ENCODE measurements around the gene NUP98. TPM values are rescaled to one million over a fixed set of nuclear protein-coding genes. Genes with fewer than 3 reads are reported as not detected.

NUP98 gene
- total RNA-seq, 1 experiment from 2014 or later: 59.7 TPM

DNA sequence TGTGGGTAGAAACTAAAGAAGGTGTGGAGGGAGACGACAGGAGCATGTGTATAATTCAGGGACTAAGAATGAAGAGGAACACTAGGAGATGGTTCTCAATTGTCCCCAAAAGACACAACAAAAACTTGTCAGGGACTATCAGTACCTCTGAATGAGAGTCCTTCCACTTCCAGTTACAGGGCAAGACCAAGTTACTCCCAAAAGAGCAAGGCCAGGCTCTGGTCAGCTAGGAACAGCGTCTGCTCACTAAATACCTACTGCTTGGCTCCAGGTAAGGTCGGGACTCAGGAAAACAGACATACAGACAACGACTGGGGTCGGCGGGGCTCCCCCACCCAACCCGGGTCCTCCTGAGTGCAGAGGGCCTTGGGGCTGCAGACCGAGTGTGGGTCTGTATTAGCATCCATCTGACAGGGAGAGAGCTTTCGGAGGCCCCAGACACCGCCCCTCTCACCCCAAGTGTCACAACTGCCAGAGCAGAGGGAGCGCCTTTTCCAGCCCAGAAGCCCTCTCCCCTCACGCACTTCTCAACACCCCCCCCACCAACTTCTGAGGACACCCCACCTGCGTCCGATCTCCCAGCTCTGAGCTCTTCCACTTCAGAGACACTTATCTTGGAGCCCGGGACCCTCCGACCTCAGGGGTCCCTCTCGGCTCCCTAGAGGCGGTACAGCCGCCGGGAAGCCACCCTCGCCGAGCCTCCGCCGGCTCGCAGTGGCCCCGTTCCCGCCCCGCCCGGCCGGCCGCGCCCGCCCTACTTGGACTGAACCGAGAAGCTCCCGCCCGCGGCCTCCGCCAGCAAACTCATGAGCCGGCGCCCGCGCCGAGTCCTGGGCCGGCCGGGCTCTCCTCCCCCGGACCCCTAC is 42.9 kb upstream of the NUP98 start:
- no peak for DNase-seq
- no peaks in the 10 kb centered on the region for H3K36me3 ChIP-seq (ENCODE audit: low read depth)
- H3K27ac ChIP-seq: peak overlapping the region; percentile 43; the same call in 1 of the 2 replicates
- TF ChIP-seq, protein P1, sequence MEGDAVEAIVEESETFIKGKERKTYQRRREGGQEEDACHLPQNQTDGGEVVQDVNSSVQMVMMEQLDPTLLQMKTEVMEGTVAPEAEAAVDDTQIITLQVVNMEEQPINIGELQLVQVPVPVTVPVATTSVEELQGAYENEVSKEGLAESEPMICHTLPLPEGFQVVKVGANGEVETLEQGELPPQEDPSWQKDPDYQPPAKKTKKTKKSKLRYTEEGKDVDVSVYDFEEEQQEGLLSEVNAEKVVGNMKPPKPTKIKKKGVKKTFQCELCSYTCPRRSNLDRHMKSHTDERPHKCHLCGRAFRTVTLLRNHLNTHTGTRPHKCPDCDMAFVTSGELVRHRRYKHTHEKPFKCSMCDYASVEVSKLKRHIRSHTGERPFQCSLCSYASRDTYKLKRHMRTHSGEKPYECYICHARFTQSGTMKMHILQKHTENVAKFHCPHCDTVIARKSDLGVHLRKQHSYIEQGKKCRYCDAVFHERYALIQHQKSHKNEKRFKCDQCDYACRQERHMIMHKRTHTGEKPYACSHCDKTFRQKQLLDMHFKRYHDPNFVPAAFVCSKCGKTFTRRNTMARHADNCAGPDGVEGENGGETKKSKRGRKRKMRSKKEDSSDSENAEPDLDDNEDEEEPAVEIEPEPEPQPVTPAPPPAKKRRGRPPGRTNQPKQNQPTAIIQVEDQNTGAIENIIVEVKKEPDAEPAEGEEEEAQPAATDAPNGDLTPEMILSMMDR (conservative IDR thresholded peaks at IDR 0.05): no peak
- no peak for TF ChIP-seq EZH2 (IDR thresholded peaks at IDR 0.05; ENCODE audit: low read depth)
- intact Hi-C loops (cut with micrococcal nuclease; ENCODE audit: unreplicated experiment): loop anchor here (2.0 kb wide), 1 partner anchor 31 kb away; the partner anchor contains the start of gene PGAP2
- no peaks in the 10 kb centered on the region for H3K9me3 ChIP-seq (ENCODE audit: insufficient read depth, low read depth)
- H3K27me3 ChIP-seq (ENCODE audit: insufficient read depth, low read depth): no peaks in the 10 kb centered on the region
- POLR2A ChIA-PET (ENCODE audit: unreplicated experiment): interaction anchor here (0.7 kb wide), 1 partner anchor 197 kb away, joined by 10 read pairs; no protein-coding TSS in a partner anchor
- peaks cover 29% of the 10 kb centered on the region for H3K79me2 ChIP-seq (ENCODE audit: low read depth)
- CTCF ChIA-PET: interaction anchor here (2.1 kb wide), 1 partner anchor 233 kb away, joined by 7 read pairs; no protein-coding TSS in a partner anchor
- peak overlapping the region; percentile 68 for H3K4me3 ChIP-seq
- H3K4me1 ChIP-seq (replicated peaks; ENCODE audit: insufficient read depth): peaks cover 10% of the 10 kb centered on the region
- H4K20me1 ChIP-seq (ENCODE audit: insufficient read depth): no peaks in the 10 kb centered on the region
- no peak overlapping the region; the same call in 1 of the 2 replicates for H2AFZ ChIP-seq
- H3K4me2 ChIP-seq: peak overlapping the region; percentile 87
- BruUV-seq (replicated peaks): no TSS peak
- no peaks in the 10 kb centered on the region for H3K9me2 ChIP-seq (ENCODE audit: insufficient read depth)
- no peaks in the 10 kb centered on the region; the same call in 1 of the 2 replicates for H3F3A ChIP-seq (ENCODE audit: insufficient read depth, low read depth)

DNA sequence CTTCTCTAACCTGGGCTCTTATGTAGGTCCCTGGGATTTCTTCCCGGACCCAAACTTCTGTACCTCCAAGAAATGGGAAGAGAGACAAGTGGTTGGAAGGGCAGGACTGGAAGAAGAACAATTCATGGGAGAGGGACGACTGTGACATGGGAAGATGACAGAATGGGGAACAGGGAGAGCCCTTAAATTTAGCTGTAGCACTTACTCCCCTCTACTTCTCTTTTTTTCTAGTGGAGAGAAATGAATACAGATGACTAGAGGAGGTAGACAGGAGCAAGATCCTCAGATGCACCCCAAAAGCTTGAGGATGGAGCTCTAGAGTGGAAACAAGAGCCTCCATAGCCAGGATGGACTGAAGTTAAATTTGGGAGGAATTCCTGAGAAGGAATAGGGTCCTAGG is 41.1 kb upstream of the NUP98 start:
- TF ChIP-seq, protein P1 (conservative IDR thresholded peaks at IDR 0.05): no peak
- no peak for TF ChIP-seq EZH2 (IDR thresholded peaks at IDR 0.05; ENCODE audit: low read depth)
- Histone ChIP-seq H2AFZ (no peak overlapping the region), H3K27me3 (ENCODE audit: insufficient read depth, low read depth) (no peaks in the 10 kb centered on the region), H3K79me2 (ENCODE audit: low read depth) (peaks cover 38% of the 10 kb centered on the region), H3K36me3 (ENCODE audit: low read depth) (no peaks in the 10 kb centered on the region), H4K20me1 (ENCODE audit: insufficient read depth) (no peaks in the 10 kb centered on the region), H3K4me2 (no peak overlapping the region), H3F3A (ENCODE audit: insufficient read depth, low read depth) (no peaks in the 10 kb centered on the region; the same call in 1 of the 2 replicates), H3K4me1 (replicated peaks; ENCODE audit: insufficient read depth) (peaks cover 10% of the 10 kb centered on the region), H3K4me3 (no peak overlapping the region), H3K27ac (no peak overlapping the region), H3K9me2 (ENCODE audit: insufficient read depth) (no peaks in the 10 kb centered on the region), H3K9me3 (ENCODE audit: insufficient read depth, low read depth) (no peaks in the 10 kb centered on the region)
- ChIA-PET CTCF (no interaction called here), POLR2A (ENCODE audit: unreplicated experiment) (no interaction called here)
- intact Hi-C loops (cut with micrococcal nuclease; ENCODE audit: unreplicated experiment): no loop called here
- BruUV-seq (replicated peaks): no TSS peak
- no peak for DNase-seq

DNA sequence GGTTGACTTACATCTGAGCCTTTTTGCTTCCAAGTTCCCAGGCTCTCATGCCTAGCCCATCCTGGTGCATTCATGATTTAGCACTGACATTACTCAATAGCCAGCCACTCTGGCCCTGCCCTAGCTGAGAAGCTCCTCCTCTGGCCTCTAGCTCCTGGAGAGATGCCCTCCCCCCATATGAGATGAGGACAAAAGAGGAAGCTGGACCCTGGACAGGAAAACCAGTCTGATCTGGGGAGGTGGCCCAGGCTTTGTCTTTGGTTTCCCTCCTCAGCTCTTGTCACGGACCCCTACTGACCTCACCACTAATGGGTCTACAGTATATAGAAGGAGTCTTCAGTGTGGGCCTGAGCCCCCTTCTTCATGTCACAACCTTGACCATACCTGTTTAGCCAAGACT is 40.4 kb upstream of the NUP98 start:
- Histone ChIP-seq H4K20me1 (ENCODE audit: insufficient read depth) (no peaks in the 10 kb centered on the region), H3K27me3 (ENCODE audit: insufficient read depth, low read depth) (no peaks in the 10 kb centered on the region), H3K36me3 (ENCODE audit: low read depth) (no peaks in the 10 kb centered on the region), H3F3A (ENCODE audit: insufficient read depth, low read depth) (no peaks in the 10 kb centered on the region), H2AFZ (no peak overlapping the region), H3K9me3 (ENCODE audit: insufficient read depth, low read depth) (no peaks in the 10 kb centered on the region), H3K4me1 (replicated peaks; ENCODE audit: insufficient read depth) (peaks cover 10% of the 10 kb centered on the region), H3K79me2 (ENCODE audit: low read depth) (peaks cover 38% of the 10 kb centered on the region), H3K9me2 (ENCODE audit: insufficient read depth) (no peaks in the 10 kb centered on the region), H3K27ac (no peak overlapping the region), H3K4me2 (no peak overlapping the region), H3K4me3 (no peak overlapping the region)
- CTCF ChIA-PET: no interaction called here
- TF ChIP-seq, protein P1 (conservative IDR thresholded peaks at IDR 0.05): no peak
- no peak for TF ChIP-seq EZH2 (IDR thresholded peaks at IDR 0.05; ENCODE audit: low read depth)
- DNase-seq: no peak
- POLR2A ChIA-PET (ENCODE audit: unreplicated experiment): interaction anchor here (0.6 kb wide), 2 partner anchors 12 to 1446 kb away, joined by 4 read pairs; no protein-coding TSS in a partner anchor
- intact Hi-C loops (cut with micrococcal nuclease; ENCODE audit: unreplicated experiment): no loop called here
- BruUV-seq (replicated peaks): no TSS peak
